HepG2 (cell line): ENCODE results near the gene CASKIN1. TPM values are rescaled to one million over a fixed set of nuclear protein-coding genes. Genes with fewer than 3 reads are reported as not detected.

Source experiments
- BORCS8-MEF2B ChIP-seq: sonication (generic); formaldehyde crosslinking; IDR thresholded peaks from 2 replicates; pipeline ENCODE4 v1.8.0; 2022; ENCODE audit warnings: mild to moderate bottlenecking, missing genetic modification reagents
- BRD4 ChIP-seq: sonication (generic); formaldehyde crosslinking; IDR thresholded peaks from 2 replicates; pipeline ENCODE4 v1.4.0; 2020; ENCODE audit warnings: missing genetic modification reagents
- CBX5 ChIP-seq: sonication (generic); formaldehyde crosslinking; IDR thresholded peaks from 2 replicates; pipeline ENCODE4 v1.4.0; 2020; ENCODE audit warnings: missing genetic modification reagents, borderline replicate concordance
- CREBL2 ChIP-seq: sonication (generic); formaldehyde crosslinking; IDR thresholded peaks from 2 replicates; pipeline ENCODE4 v1.8.1; 2023; ENCODE audit warnings: missing genetic modification reagents, mild to moderate bottlenecking, borderline replicate concordance
- FIP1L1 ChIP-seq: fragments of 200-400 bp; formaldehyde crosslinking; IDR thresholded peaks from 2 replicates; pipeline ENCODE4 v1.6.1; 2018; ENCODE audit warnings: low read depth, mild to moderate bottlenecking, low read length, moderate library complexity, borderline replicate concordance; ENCODE audit not compliant: insufficient read depth
- FOXO1 ChIP-seq: sonication (generic); formaldehyde crosslinking; IDR thresholded peaks from 2 replicates; pipeline ENCODE4 v1.4.0; 2020; ENCODE audit warnings: missing genetic modification reagents
- FUBP1 ChIP-seq: sonication (generic); formaldehyde crosslinking; IDR thresholded peaks from 2 replicates; pipeline ENCODE4 v1.5.1; 2020; ENCODE audit warnings: missing genetic modification reagents, mild to moderate bottlenecking, borderline replicate concordance
- GABPA ChIP-seq, 2 experiments: IDR thresholded peaks; 2 replicates each; pipeline ENCODE4 v1.6.1; 2011 to 2016; ENCODE audit warnings: low read depth in 2 of 2, low read length in 1 of 2, missing biosample characterization in 1 of 2, missing genetic modification characterization in 1 of 2
- IRX3 ChIP-seq: sonication (generic); formaldehyde crosslinking; IDR thresholded peaks from 2 replicates; pipeline ENCODE4 v1.8.1; 2023; ENCODE audit warnings: mild to moderate bottlenecking, low read depth, missing genetic modification reagents, borderline replicate concordance
- KAT8 ChIP-seq: IDR thresholded peaks from 2 replicates; pipeline ENCODE4 v1.6.1; 2016; ENCODE audit warnings: missing genetic modification reagents, missing compliant biosample characterization
- KMT2B ChIP-seq: IDR thresholded peaks from 2 replicates; pipeline ENCODE4 v1.6.1; 2016; ENCODE audit warnings: missing genetic modification reagents, missing compliant biosample characterization
- PCBP2 ChIP-seq: fragments of 200-400 bp; formaldehyde crosslinking; optimal IDR thresholded peaks from 2 replicates; pipeline ENCODE3; 2018; ENCODE audit warnings: low read length, low read depth; ENCODE audit not compliant: poor library complexity, severe bottlenecking
- PHF21A ChIP-seq: sonication (generic); formaldehyde crosslinking; IDR thresholded peaks from 2 replicates; pipeline ENCODE4 v1.5.0; 2020; ENCODE audit warnings: mild to moderate bottlenecking, missing genetic modification reagents
- REL ChIP-seq: sonication (generic); formaldehyde crosslinking; conservative IDR thresholded peaks from 2 replicates; pipeline ENCODE4 v1.8.0; 2022; ENCODE audit warnings: mild to moderate bottlenecking, missing genetic modification reagents, moderate library complexity
- SUZ12 ChIP-seq: fragments of 150-350 bp; IDR thresholded peaks from 2 replicates; pipeline ENCODE4 v1.6.1; 2014; ENCODE audit warnings: low read depth, low read length
- TFDP1 ChIP-seq: IDR thresholded peaks from 2 replicates; pipeline ENCODE4 v1.6.1; 2016; ENCODE audit warnings: missing compliant biosample characterization, missing genetic modification reagents, borderline replicate concordance
- ZBTB8A ChIP-seq: sonication (generic); formaldehyde crosslinking; IDR thresholded peaks from 2 replicates; pipeline ENCODE4 v1.4.0; 2020; ENCODE audit warnings: mild to moderate bottlenecking, low read depth, missing genetic modification reagents, borderline replicate concordance
- ZNF24 ChIP-seq: fragments of 450-650 bp; IDR thresholded peaks from 2 replicates; pipeline ENCODE4 v1.6.1; 2017; ENCODE audit warnings: antibody characterized with exemption, mild to moderate bottlenecking
- ZNF329 ChIP-seq: sonication (generic); formaldehyde crosslinking; IDR thresholded peaks from 2 replicates; pipeline ENCODE4 v1.9.0; 2021; ENCODE audit warnings: low read depth, mild to moderate bottlenecking, missing genetic modification reagents
- ZNF776 ChIP-seq: sonication (generic); formaldehyde crosslinking; IDR thresholded peaks from 2 replicates; pipeline ENCODE4 v1.4.0; 2020; ENCODE audit warnings: mild to moderate bottlenecking, missing genetic modification reagents
- ZNF878 ChIP-seq: sonication (generic); formaldehyde crosslinking; IDR thresholded peaks from 2 replicates; pipeline ENCODE4 v1.8.1; 2023; ENCODE audit warnings: mild to moderate bottlenecking, missing genetic modification reagents, moderate library complexity
- ZSCAN21 ChIP-seq: sonication (generic); formaldehyde crosslinking; IDR thresholded peaks from 2 replicates; pipeline ENCODE4 v1.8.0; 2022; ENCODE audit warnings: mild to moderate bottlenecking, missing genetic modification reagents, moderate library complexity, borderline replicate concordance
- polyA plus RNA-seq, 8 experiments: library from polyadenylated mRNA; depleted of rRNA in 3 of 8; stranded (reverse) in 7 of 8; unstranded in 1 of 8; fragments of >200 nt; fragmentation: Illumina TruSeq in 4 of 8; extraction: Trizol in 4 of 8; gene quantifications; 2 replicates each; pipeline versions ENCODE4 v1.2.1 to v1.2.3, GENCODE V29; 2011 to 2016; ENCODE audit warnings: low read depth in 4 of 8, missing spikeins in 1 of 8, mixed read lengths in 1 of 8; ENCODE audit not compliant: insufficient read depth in 1 of 8
- total RNA-seq, 5 experiments: library from RNA; depleted of rRNA; stranded (reverse); fragments of >200 nt; fragmentation: Illumina TruSeq; extraction: Trizol; gene quantifications; 2 replicates each; pipeline ENCODE4 v1.2.3, GENCODE V29; 2016; ENCODE audit warnings: low read depth in 1 of 5

CASKIN1 gene
- total and polyA plus RNA-seq, 2 of the 13 experiments (the other 11 are each of a cell fraction or from before 2014, with no cell fraction given): 1.2 to 2.2 TPM

GRCh38 chr16:2155091-2155950 is 41.1 kb downstream of the CASKIN1 start, which contains the start of gene TRAF7 (continued):
- TF ChIP-seq FUBP1 (CRISPR knock-in tag) (no peak), KAT8 (CRISPR knock-in tag) (peak; percentile 76), ZNF329 (CRISPR knock-in tag) (0 out of 2 replicates have a peak, but pooled peaks have one; percentile 63), ZNF24 (no peak), TFDP1 (CRISPR knock-in tag) (peak; percentile 75), FIP1L1 (no peak), BRD4 (CRISPR knock-in tag) (no peak; the same call in none of the 2 replicates), BORCS8-MEF2B (CRISPR knock-in tag) (no peak), ZNF878 (CRISPR knock-in tag) (0 out of 2 replicates have a peak, but pooled peaks have one; percentile 38), CBX5 (peak; percentile 33; the same call in 1 of the 2 replicates), ZNF776 (peak; percentile 86; the same call in 1 of the 2 replicates), SUZ12 (peak; percentile 84), KMT2B (CRISPR knock-in tag) (peak; percentile 71), CREBL2 (CRISPR knock-in tag) (no peak; the same call in 1 of the 2 replicates), ZBTB8A (CRISPR knock-in tag) (no peak), PHF21A (CRISPR knock-in tag) (peak; percentile 33; the same call in 1 of the 2 replicates), FOXO1 (CRISPR knock-in tag) (no peak; the same call in 1 of the 2 replicates), PCBP2 (no peak), REL (no peak), ZSCAN21 (CRISPR knock-in tag) (0 out of 2 replicates have a peak, but pooled peaks have one; percentile 82), GABPA (IDR thresholded peaks at IDR 0.05; ENCODE audit: low read depth, low read length) (peak; percentile 90), GABPA (CRISPR knock-in tag; IDR thresholded peaks at IDR 0.05; ENCODE audit: low read depth) (peak; percentile 92), IRX3 (CRISPR knock-in tag) (peak; percentile 62; the same call in 1 of the 2 replicates)
